HCT116 (cell line): Measurements from ENCODE around the gene VMP1. TPM values are rescaled to one million over a fixed set of nuclear protein-coding genes. Genes with fewer than 3 reads are reported as not detected.

ENCODE experiments used
- ATAC-seq: fragments of 200-7000 bp; cut with Tn5 transposase; 2 replicates; pipeline ENCODE4 v1.9.1; 2020; ENCODE audit warnings: mild to moderate bottlenecking, moderate library complexity
- BruUV-seq: library from RNA; stranded (reverse); fragments of 400-500 nt; replicated peaks from 2 replicates; lab custom pipeline; 2021; lab: Mats Ljungman, UMichigan
- CTCF ChIA-PET: fragments of 300-600 bp; sonication (Branson Sonifier 250); formaldehyde crosslinking; loops from one replicate; lab custom pipeline; 2021; ENCODE audit warnings: antibody characterized with exemption; lab: Charles Lee
- POLR2A ChIA-PET: fragments of 300-600, 350-600 bp; sonication (Branson Sonifier 250); formaldehyde crosslinking; loops from one replicate; lab custom pipeline; 2021; ENCODE audit warnings: antibody characterized with exemption; lab: Charles Lee
- RAD21 ChIA-PET, 2 experiments: fragments of 300-600 bp; sonication (Branson Sonifier 250); formaldehyde crosslinking; loops; one replicate each; lab custom pipeline; 2023; ENCODE audit warnings: low total read pairs in 2 of 2; ENCODE audit not compliant: uncharacterized antibody in 2 of 2, unreplicated experiment in 2 of 2, low non-redundant PET in 1 of 2; lab: Charles Lee
- DNase-seq: peaks from one replicate; pipeline ENCODE4 v3.0.0-alpha.2; 2010; ENCODE audit warnings: low read depth, low spot score
- H2AFZ ChIP-seq: fragments of 200-600 bp; shearing (Covaris generic), sonication (generic); 2 replicates; pipeline ENCODE4 v1.6.1; 2017; ENCODE audit warnings: low read depth, mixed run types, mixed read lengths, antibody characterized with exemption, low read length; ENCODE audit not compliant: poor library complexity, severe bottlenecking
- H3K27ac ChIP-seq: 2 replicates; pipeline ENCODE4 v1.5.1; 2012; ENCODE audit warnings: low read depth, low read length
- H3K27me3 ChIP-seq: fragments of 200-600 bp; sonication (generic); 2 replicates; pipeline ENCODE4 v1.6.1; 2016; ENCODE audit warnings: mixed run types, low read length, mixed read lengths; ENCODE audit not compliant: insufficient read depth
- H3K36me3 ChIP-seq, 2 experiments: fragments of 200-500 bp in 1 of 2; fragments of 200-600 bp in 1 of 2; sonication (Bioruptor generic) in 1 of 2; sonication (generic) in 1 of 2; 2 replicates each; pipeline versions ENCODE4 v1.5.1 to v1.6.1; 2014 to 2016; ENCODE audit warnings: low read length in 2 of 2, inconsistent platforms in 1 of 2, mixed read lengths in 1 of 2, mixed run types in 1 of 2; ENCODE audit not compliant: insufficient read depth in 2 of 2, control insufficient read depth in 1 of 2
- H3K4me1 ChIP-seq, 2 experiments: fragments of 200-600 bp in 1 of 2; sonication (generic) in 1 of 2; 2 replicates each; pipeline versions ENCODE4 v1.5.1 to v1.6.1; 2012 to 2017; ENCODE audit warnings: low read length in 2 of 2, inconsistent platforms in 1 of 2, mild to moderate bottlenecking in 1 of 2, mixed read lengths in 1 of 2, mixed run types in 1 of 2, moderate library complexity in 1 of 2; ENCODE audit not compliant: insufficient read depth in 2 of 2, control insufficient read depth in 1 of 2
- H3K4me2 ChIP-seq: fragments of 200-600 bp; sonication (generic); 2 replicates; pipeline ENCODE4 v1.6.1; 2017; ENCODE audit warnings: mixed run types, low read length, mixed read lengths
- H3K4me3 ChIP-seq, 2 experiments: fragments of 200-600 bp in 1 of 2; sonication (generic) in 1 of 2; replicated peaks in 1 of 2; 2 replicates each; pipeline ENCODE4 v1.5.1; 2011 to 2016; ENCODE audit warnings: low read length in 2 of 2, control low read depth in 1 of 2, low read depth in 1 of 2, mild to moderate bottlenecking in 1 of 2, mixed read lengths in 1 of 2, mixed run types in 1 of 2
- H3K79me2 ChIP-seq: fragments of 200-600 bp; sonication (generic); 2 replicates; pipeline ENCODE4 v1.6.1; 2017; ENCODE audit warnings: mild to moderate bottlenecking, mixed run types, low read length, moderate library complexity, mixed read lengths; ENCODE audit not compliant: insufficient read depth
- H3K9ac ChIP-seq: fragments of 200-600 bp; sonication (generic); 2 replicates; pipeline ENCODE4 v1.6.1; 2016; ENCODE audit warnings: low read length, mixed read lengths
- H3K9me2 ChIP-seq: fragments of 200-600 bp; sonication (generic), shearing (Covaris generic); 2 replicates; pipeline ENCODE4 v1.6.1; 2017; ENCODE audit warnings: mixed run types, mild to moderate bottlenecking, moderate library complexity; ENCODE audit not compliant: insufficient read depth
- H3K9me3 ChIP-seq, 2 experiments: fragments of 200-500 bp in 1 of 2; fragments of 200-600 bp in 1 of 2; sonication (Bioruptor generic) in 1 of 2; sonication (generic) in 1 of 2; 2 replicates each; pipeline ENCODE4 v1.6.1; 2014 to 2017; ENCODE audit warnings: low read length in 2 of 2, mixed read lengths in 2 of 2, inconsistent platforms in 1 of 2, low read depth in 1 of 2, mild to moderate bottlenecking in 1 of 2, mixed run types in 1 of 2, moderate library complexity in 1 of 2; ENCODE audit not compliant: control insufficient read depth in 1 of 2, insufficient read depth in 1 of 2
- H4K20me1 ChIP-seq: fragments of 200-600 bp; sonication (generic), shearing (Covaris generic); 2 replicates; pipeline ENCODE4 v1.6.1; 2017; ENCODE audit warnings: mixed run types, mild to moderate bottlenecking, moderate library complexity; ENCODE audit not compliant: insufficient read depth
- CBX3 ChIP-seq: IDR thresholded peaks from 2 replicates; pipeline ENCODE4 v1.6.1; 2012; ENCODE audit warnings: low read depth
- ELF1 ChIP-seq: IDR thresholded peaks from 2 replicates; pipeline ENCODE4 v1.6.1; 2012; ENCODE audit warnings: low read depth, borderline replicate concordance
- EZH2 ChIP-seq: fragments of 200-600 bp; sonication (generic); IDR thresholded peaks from 2 replicates; pipeline ENCODE4 v1.6.1; 2017; ENCODE audit warnings: antibody characterized with exemption, mixed run types
- EZH2phosphoT487 ChIP-seq: fragments of 200-600 bp; IDR thresholded peaks from 2 replicates; pipeline ENCODE4 v1.6.1; 2018; ENCODE audit warnings: antibody characterized with exemption, borderline replicate concordance
- FOSL1 ChIP-seq: IDR thresholded peaks from 2 replicates; pipeline ENCODE4 v1.6.1; 2012; ENCODE audit warnings: low read depth
- RAD21 ChIP-seq: IDR thresholded peaks from 2 replicates; pipeline ENCODE4 v1.6.1; 2012; ENCODE audit warnings: low read depth, mild to moderate bottlenecking
- YY1 ChIP-seq: IDR thresholded peaks from 2 replicates; pipeline ENCODE4 v1.6.1; 2011; ENCODE audit warnings: low read length, low read depth, moderate library complexity, mild to moderate bottlenecking; ENCODE audit not compliant: insufficient replicate concordance; ENCODE audit errors: extremely low read depth
- ZNF274 ChIP-seq: fragments of 200-500 bp; sonication (Bioruptor generic); IDR thresholded peaks from 2 replicates; pipeline ENCODE4 v1.6.1; 2014; ENCODE audit warnings: mild to moderate bottlenecking, low read depth, low read length, inconsistent platforms
- intact Hi-C: fragments of 100-400 bp; cut with micrococcal nuclease; formaldehyde crosslinking; loops from 2 replicates; pipeline ENCODE4 v1.10.0; 2022
- total RNA-seq: library from RNA; stranded (reverse); gene quantifications from one replicate; pipeline ENCODE4 v1.2.1, GENCODE V29; 2021; ENCODE audit not compliant: unreplicated experiment
- TF ChIP-seq, protein P1 (sequence below): IDR thresholded peaks from 2 replicates; pipeline ENCODE4 v1.6.1; 2012
- TF ChIP-seq, protein P2 (sequence below), 3 experiments: fragments of 200-600 bp in 1 of 3; sonication (generic) in 1 of 3; IDR thresholded peaks in 2 of 3; conservative IDR thresholded peaks in 1 of 3; 2 replicates each; pipeline ENCODE4 v1.5.1; 2012 to 2017; ENCODE audit warnings: low read depth in 2 of 3, low read length in 2 of 3, antibody characterized with exemption in 1 of 3, borderline replicate concordance in 1 of 3, control low read depth in 1 of 3, mild to moderate bottlenecking in 1 of 3, mixed read lengths in 1 of 3, mixed run types in 1 of 3, moderate library complexity in 1 of 3; ENCODE audit not compliant: insufficient read depth in 1 of 3

Gene VMP1
- total RNA-seq, 1 experiment from 2014 or later, result 366 TPM

DNA sequence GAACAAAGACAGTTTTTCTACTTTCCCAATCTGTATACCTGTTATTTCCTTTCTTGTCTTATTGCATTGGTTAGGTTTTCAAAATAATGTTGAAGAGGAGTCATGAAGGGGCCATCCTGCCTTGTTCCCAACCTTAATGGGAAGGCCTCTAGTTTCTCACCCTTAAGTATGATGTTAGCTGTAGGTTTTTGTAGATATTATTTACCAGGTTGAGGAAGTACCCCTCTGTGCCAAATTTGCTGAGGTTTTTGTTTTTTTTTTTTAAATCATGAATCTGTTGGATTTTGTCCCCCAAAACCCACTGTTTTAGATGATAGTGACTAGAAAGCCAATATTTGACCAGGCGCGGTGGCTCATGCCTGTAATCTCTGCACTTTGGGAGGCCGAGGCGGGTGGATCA is 36.4 kb downstream of the VMP1 start:
- Histone ChIP-seq H3K4me1 (peaks cover 11 to 13% of the 10 kb centered on the region in 2 experiments), H3K9me2 (no peaks in the 10 kb centered on the region), H3K9me3 (no peaks in the 10 kb centered on the region), H3K4me2 (no peak overlapping the region), H3K27ac (no peak overlapping the region), H3K9ac (no peak overlapping the region), H3K27me3 (no peaks in the 10 kb centered on the region), H2AFZ (no peak overlapping the region), H3K36me3 (peaks cover 0 to 14% of the 10 kb centered on the region in 2 experiments; a peak in 2 of 4 replicates), H3K4me3 (no peak overlapping the region), H4K20me1 (no peaks in the 10 kb centered on the region), H3K79me2 (peaks cover 3% of the 10 kb centered on the region; the same call in 1 of the 2 replicates)
- intact Hi-C loops, result no loop called here
- ChIA-PET CTCF (interaction anchor here (5.4 kb wide), 1 partner anchor 114 kb away, joined by 57 read pairs; no protein-coding TSS in a partner anchor), POLR2A (no interaction called here), RAD21 (no interaction called here)
- no TSS peak for BruUV-seq
- ATAC-seq, result no peak
- no peak for DNase-seq
- TF ChIP-seq CBX3 (no peak), ZNF274 (no peak)
- TF ChIP-seq, protein P1, sequence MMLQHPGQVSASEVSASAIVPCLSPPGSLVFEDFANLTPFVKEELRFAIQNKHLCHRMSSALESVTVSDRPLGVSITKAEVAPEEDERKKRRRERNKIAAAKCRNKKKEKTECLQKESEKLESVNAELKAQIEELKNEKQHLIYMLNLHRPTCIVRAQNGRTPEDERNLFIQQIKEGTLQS, result no peak
- TF ChIP-seq, protein P2, sequence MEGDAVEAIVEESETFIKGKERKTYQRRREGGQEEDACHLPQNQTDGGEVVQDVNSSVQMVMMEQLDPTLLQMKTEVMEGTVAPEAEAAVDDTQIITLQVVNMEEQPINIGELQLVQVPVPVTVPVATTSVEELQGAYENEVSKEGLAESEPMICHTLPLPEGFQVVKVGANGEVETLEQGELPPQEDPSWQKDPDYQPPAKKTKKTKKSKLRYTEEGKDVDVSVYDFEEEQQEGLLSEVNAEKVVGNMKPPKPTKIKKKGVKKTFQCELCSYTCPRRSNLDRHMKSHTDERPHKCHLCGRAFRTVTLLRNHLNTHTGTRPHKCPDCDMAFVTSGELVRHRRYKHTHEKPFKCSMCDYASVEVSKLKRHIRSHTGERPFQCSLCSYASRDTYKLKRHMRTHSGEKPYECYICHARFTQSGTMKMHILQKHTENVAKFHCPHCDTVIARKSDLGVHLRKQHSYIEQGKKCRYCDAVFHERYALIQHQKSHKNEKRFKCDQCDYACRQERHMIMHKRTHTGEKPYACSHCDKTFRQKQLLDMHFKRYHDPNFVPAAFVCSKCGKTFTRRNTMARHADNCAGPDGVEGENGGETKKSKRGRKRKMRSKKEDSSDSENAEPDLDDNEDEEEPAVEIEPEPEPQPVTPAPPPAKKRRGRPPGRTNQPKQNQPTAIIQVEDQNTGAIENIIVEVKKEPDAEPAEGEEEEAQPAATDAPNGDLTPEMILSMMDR (IDR thresholded peaks at IDR 0.05 in 2 of 3, conservative IDR thresholded peaks at IDR 0.05 in 1 of 3; ENCODE audit: borderline replicate concordance in 1 of 3, insufficient read depth in 1 of 3, low read depth in 2 of 3, low read length in 2 of 3), result no peak

DNA sequence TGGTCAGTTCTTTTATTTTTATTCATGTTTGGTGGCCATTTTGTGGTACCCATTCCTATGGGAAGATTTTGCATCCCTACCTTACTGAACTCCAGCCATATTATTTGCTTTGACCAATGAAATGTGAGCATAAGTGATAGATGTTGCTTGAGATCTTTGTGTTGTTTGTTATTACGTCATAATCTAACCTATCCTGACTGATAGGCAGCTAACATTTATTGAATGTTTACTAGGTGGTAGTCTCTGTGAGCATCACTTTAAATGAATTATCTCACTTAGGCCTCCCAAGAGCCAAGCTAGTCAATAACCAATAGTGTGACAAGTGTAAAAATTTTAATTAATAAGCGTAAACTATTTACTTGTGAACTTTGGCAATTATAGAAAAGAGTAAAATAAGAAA is 37.6 kb downstream of the VMP1 start:
- Histone ChIP-seq H3K27ac (no peak overlapping the region), H3K79me2 (peaks cover 3% of the 10 kb centered on the region; the same call in 1 of the 2 replicates), H3K4me3 (no peak overlapping the region), H3K36me3 (peaks cover 0 to 14% of the 10 kb centered on the region in 2 experiments; a peak in 2 of 4 replicates), H3K9me2 (no peaks in the 10 kb centered on the region), H3K9me3 (no peaks in the 10 kb centered on the region), H3K4me1 (peaks cover 23 to 25% of the 10 kb centered on the region in 2 experiments), H2AFZ (no peak overlapping the region), H4K20me1 (no peaks in the 10 kb centered on the region), H3K9ac (no peak overlapping the region), H3K4me2 (no peak overlapping the region), H3K27me3 (no peaks in the 10 kb centered on the region)
- BruUV-seq, result no TSS peak
- ATAC-seq, result no peak
- ChIA-PET POLR2A (interaction anchor here (0.8 to 1.2 kb wide), 3 partner anchors 9 to 101 kb away, joined by 3 to 6 read pairs (median 4); no protein-coding TSS in a partner anchor), RAD21 (interaction anchor here in 1 of 2 experiments (0.7 kb wide), 1 partner anchor 8 kb away, joined by 3 read pairs; no protein-coding TSS in a partner anchor), CTCF (interaction anchor here (5.4 kb wide), 1 partner anchor 113 kb away, joined by 57 read pairs; no protein-coding TSS in a partner anchor)
- no peak for DNase-seq
- intact Hi-C loops, result loop anchor here (5.0 kb wide), 1 partner anchor 292 kb away; no protein-coding TSS in a partner anchor
- TF ChIP-seq, protein P2 (IDR thresholded peaks at IDR 0.05 in 2 of 3, conservative IDR thresholded peaks at IDR 0.05 in 1 of 3; ENCODE audit: borderline replicate concordance in 1 of 3, insufficient read depth in 1 of 3, low read depth in 2 of 3, low read length in 2 of 3), result no peak
- TF ChIP-seq EZH2 (no peak), ELF1 (no peak), EZH2phosphoT487 (no peak), YY1 (no peak), FOSL1 (no peak), RAD21 (no peak)
